Heart left ventricle (tissue), 16 donors: Measurements from ENCODE around the gene ZNF280D. TPM values are rescaled to one million over a fixed set of nuclear protein-coding genes. Genes with fewer than 3 reads are reported as not detected.

Experiments
- ATAC-seq, 4 donors: fragments of 200-7000 bp; cut with Tn5 transposase; one replicate each; pipeline ENCODE4 v1.9.1; 2020 to 2022; ENCODE audit warnings: moderate library complexity in 4 of 4, mild to moderate bottlenecking in 3 of 4, moderate number of reproducible peaks in 1 of 4
- DNase-seq, 5 donors: peaks; one replicate each; pipeline ENCODE4 v3.0.0-alpha.2; 2020
- H3K27ac ChIP-seq, 12 donors: fragments of 200-600 bp; sonication (generic) in 4 of 12; one replicate each; pipeline versions ENCODE4 v1.5.0 to v1.8.0; 2016 to 2022; ENCODE audit warnings: mild to moderate bottlenecking in 2 of 12
- H3K27me3 ChIP-seq, 9 donors: fragments of 200-600 bp; sonication (generic) in 2 of 9; one replicate each; pipeline versions ENCODE4 v1.5.1 to v1.8.0; 2016 to 2022; ENCODE audit warnings: mild to moderate bottlenecking in 3 of 9
- H3K36me3 ChIP-seq, 9 donors: fragments of 200-600 bp; sonication (generic) in 2 of 9; one replicate each; pipeline versions ENCODE4 v1.5.0 to v1.8.0; 2018 to 2022; ENCODE audit warnings: mild to moderate bottlenecking in 2 of 9
- H3K4me1 ChIP-seq, 12 donors: fragments of 200-600 bp; sonication (generic) in 4 of 12; one replicate each; pipeline versions ENCODE4 v1.5.0 to v1.8.0; 2016 to 2022; ENCODE audit warnings: mild to moderate bottlenecking in 3 of 12
- H3K4me3 ChIP-seq, 12 donors: fragments of 200-600 bp; sonication (generic) in 4 of 12; one replicate each; pipeline versions ENCODE4 v1.5.0 to v1.8.0; 2017 to 2022; ENCODE audit warnings: mild to moderate bottlenecking in 9 of 12, moderate library complexity in 4 of 12
- H3K9me3 ChIP-seq, 12 donors: fragments of 200-600 bp; sonication (generic) in 4 of 12; one replicate each; pipeline versions ENCODE4 v1.5.0 to v1.8.0; 2016 to 2022; ENCODE audit warnings: mild to moderate bottlenecking in 1 of 12
- CTCF ChIP-seq, 12 donors: fragments of 200-600 bp; sonication (generic) in 4 of 12; IDR thresholded peaks; one replicate each; pipeline versions ENCODE4 v1.5.0 to v1.8.0; 2018 to 2022; ENCODE audit warnings: antibody characterized with exemption in 12 of 12, mild to moderate bottlenecking in 5 of 12
- POLR2A ChIP-seq, 2 donors: fragments of 450-650 bp; IDR thresholded peaks; one replicate each; pipeline ENCODE4 v1.6.1; 2017; ENCODE audit warnings: antibody characterized with exemption in 2 of 2, mild to moderate bottlenecking in 2 of 2, moderate library complexity in 2 of 2
- WGBS, 4 donors: extraction: QIAGEN DNeasy Blood & Tissue Kit in 2 of 4; methylation state at CpG; one replicate each; pipeline versions ENCODE4 v1.1.5 to v1.1.7; 2013 to 2018; 5-methylcytosine and 5-hydroxymethylcytosine counted together
- intact Hi-C, 10 donors: fragments of 100-400 bp; cut with DNase I; formaldehyde crosslinking; loops; one replicate each; pipeline versions ENCODE4 v1.11.1 to v1.14.2; 2022
- polyA plus RNA-seq, 2 donors: library from polyadenylated mRNA; stranded (reverse); fragments of 200-250 nt; gene quantifications; one replicate each; pipeline ENCODE4 v1.2.3, GENCODE V29; 2013
- total RNA-seq, 9 donors: library from RNA; depleted of rRNA in 2 of 9; stranded (reverse); fragments of >200 nt in 2 of 9; fragmentation: NEBNext Ultra II Directional in 3 of 9; extraction: Animal tissue kit (Norgen Biotek cat#: 25700) in 3 of 9; gene quantifications; one replicate each; pipeline versions ENCODE4 v1.1.0 to v1.2.4, GENCODE V29; 2016 to 2023
- donor health status: ischemic (EF 13 %, LVEDD 7.1; RV severe dilation, severe dysfunction).
- donor health status: healthy with polysubstance abuse.
- donor health status: DM: no; HTN: yes; CAD: no.
- donor health status: DM: no; HTN: no; CAD: no.
- donor health status: ischemic (EF 25% LVEDD 6.9; RV normal size, moderate dysfunction).
- donor health status: ischemic (EF 25% LVEDD 5.7; RV mildly dilated, moderate dysfunction).
- donor health status: healthy.
- donor health status: DM: yes; HTN: yes; CAD: no.
- donor health status: ischemic (EF 35%, LVEDD 5.7; RV mildly dilated, moderate dysfunction).
- donor health status: nonischemic (EF 11% LVEDD 7.7; RV severe dilation, severe dysfunction).
- donor health status: DM: yes; HTN: yes; CAD: no.
- donor health status: PGD.
- donor health status: ischemic (EF 29% LVEDD 5.4; RV normal size, mild dysfunction).
- donor health status: nonischemic (EF 23%, LVEDD 6.1; RV moderate dilation, normal function).

ZNF280D gene
- total and polyA plus RNA-seq, 11 donors = 7.0 to 32.8 (median 23.4) TPM

GRCh38 chr15:56778761-56779160 lies 45.5 kb upstream of the ZNF280D start:
- intact Hi-C loops = loop anchor here in 1 of 10 donors (10.0 kb wide), 1 partner anchor 94 kb away; no protein-coding TSS in a partner anchor
- H3K4me1 ChIP-seq = peaks cover 0 to 17% (median 0%) of the 10 kb centered on the region in 12 donors
- H3K27ac ChIP-seq = no peak overlapping the region
- DNase-seq (no peak), ATAC-seq (no peak)
- H3K9me3 ChIP-seq = no peaks in the 10 kb centered on the region
- H3K27me3 ChIP-seq = no peaks in the 10 kb centered on the region
- H3K4me3 ChIP-seq = no peak overlapping the region
- no peaks in the 10 kb centered on the region for H3K36me3 ChIP-seq
- WGBS, 4 donors = 85 to 94% (median 88%) methylated on average over 2 of the region's 2 CpGs
- no peak for TF ChIP-seq POLR2A (IDR thresholded peaks at IDR 0.05)
- TF ChIP-seq CTCF (IDR thresholded peaks at IDR 0.05) = no peak

GRCh38 chr15:56776839-56777238 lies 43.5 kb upstream of the ZNF280D start:
- Histone ChIP-seq H3K4me3 (no peak overlapping the region), H3K36me3 (no peaks in the 10 kb centered on the region), H3K9me3 (no peaks in the 10 kb centered on the region), H3K27ac (no peak overlapping the region), H3K27me3 (no peaks in the 10 kb centered on the region), H3K4me1 (peaks cover 0 to 25% (median 0%) of the 10 kb centered on the region in 12 donors)
- 94 to 98% (median 96%) methylated on average over 3 of the region's 3 CpGs for WGBS, 4 donors
- ATAC-seq (no peak), DNase-seq (no peak)
- intact Hi-C loops = loop anchor here in 1 of 10 donors (10.0 kb wide), 1 partner anchor 92 kb away; no protein-coding TSS in a partner anchor
- TF ChIP-seq CTCF (IDR thresholded peaks at IDR 0.05) = no peak
- TF ChIP-seq POLR2A (IDR thresholded peaks at IDR 0.05) = no peak

- intact Hi-C loops = loop anchor here in 1 of 10 donors (10.0 kb wide), 1 partner anchor 91 kb away; no protein-coding TSS in a partner anchor
- no peaks in the 10 kb centered on the region for H3K27me3 ChIP-seq
- TF ChIP-seq POLR2A (IDR thresholded peaks at IDR 0.05) = no peak
- no peak for TF ChIP-seq CTCF (IDR thresholded peaks at IDR 0.05)
- no peak overlapping the region for H3K4me3 ChIP-seq
- peaks cover 0 to 25% (median 0%) of the 10 kb centered on the region in 12 donors for H3K4me1 ChIP-seq
- ATAC-seq (no peak), DNase-seq (no peak)
- WGBS, 4 donors = 47 to 61% (median 54%) methylated on average over 1 of the region's 1 CpG
- H3K9me3 ChIP-seq = no peaks in the 10 kb centered on the region
- peak overlapping the region in 1 of 12 donors; percentile 2 for H3K27ac ChIP-seq
- no peaks in the 10 kb centered on the region for H3K36me3 ChIP-seq
Measured at GRCh38 chr15:56775641-56776040, 42.3 kb upstream of the ZNF280D start.

- intact Hi-C loops = loop anchor here in 1 of 10 donors (10.0 kb wide), 1 partner anchor 90 kb away; no protein-coding TSS in a partner anchor
- no peak for ATAC-seq
- H3K36me3 ChIP-seq = no peaks in the 10 kb centered on the region
- DNase-seq = no peak
- H3K27ac ChIP-seq = no peak overlapping the region
- peaks cover 0 to 25% (median 0%) of the 10 kb centered on the region in 12 donors for H3K4me1 ChIP-seq
- 90 to 94% (median 90%) methylated on average over 2 of the region's 2 CpGs for WGBS, 4 donors
- no peaks in the 10 kb centered on the region for H3K27me3 ChIP-seq
- no peak for TF ChIP-seq CTCF (IDR thresholded peaks at IDR 0.05)
- TF ChIP-seq POLR2A (IDR thresholded peaks at IDR 0.05) = no peak
- H3K9me3 ChIP-seq = no peaks in the 10 kb centered on the region
- no peak overlapping the region for H3K4me3 ChIP-seq
Measured at GRCh38 chr15:56774356-56774755, 41.0 kb upstream of the ZNF280D start.
